Sigmoid colon (tissue), 4 donors: Measurements from ENCODE around the gene TNFRSF13B.

ENCODE experiments used
- EP300 ChIP-seq, 4 donors: sonication (generic); formaldehyde crosslinking; IDR thresholded peaks; one replicate each; pipeline ENCODE4 v1.6.1; 2017; ENCODE audit warnings: antibody characterized with exemption in 4 of 4
- POLR2A ChIP-seq, 2 donors: fragments of 450-650 bp; IDR thresholded peaks; one replicate each; pipeline ENCODE4 v1.6.1; 2016; ENCODE audit warnings: antibody characterized with exemption in 2 of 2, mild to moderate bottlenecking in 2 of 2, moderate library complexity in 2 of 2
- POLR2AphosphoS5 ChIP-seq, 4 donors: sonication (generic); formaldehyde crosslinking; IDR thresholded peaks; one replicate each; pipeline ENCODE4 v1.6.1; 2017; ENCODE audit warnings: antibody characterized with exemption in 4 of 4
- TF ChIP-seq, protein P1 (sequence below), 4 experiments: fragments of 450-650 bp in 3 of 4; fragments of 200-600 bp in 1 of 4; IDR thresholded peaks; one replicate each; pipeline ENCODE4 v1.5.1; 2016 to 2019; ENCODE audit warnings: antibody characterized with exemption in 4 of 4, mild to moderate bottlenecking in 3 of 4, moderate library complexity in 2 of 4

DNA sequence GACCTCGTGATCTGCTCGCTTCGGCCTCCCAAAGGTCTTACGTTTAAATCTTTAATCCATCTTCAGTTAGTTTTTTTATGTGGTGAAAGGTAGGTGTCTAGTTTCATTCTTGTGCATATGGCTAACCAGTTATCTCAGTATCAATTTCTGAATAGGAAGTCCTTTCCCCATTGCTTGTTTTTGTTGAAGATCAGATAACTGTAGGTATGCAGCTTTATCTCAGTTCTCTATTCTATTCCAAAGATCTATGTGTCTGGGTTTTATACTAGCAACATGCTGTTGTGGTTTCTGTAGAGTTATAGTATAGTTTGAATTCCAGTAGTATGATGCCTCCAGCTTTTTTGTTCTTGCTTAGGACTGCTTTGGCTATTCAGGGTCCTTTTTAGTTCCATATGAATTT is 65.2 kb downstream of the TNFRSF13B start:
- TF ChIP-seq, protein P1, sequence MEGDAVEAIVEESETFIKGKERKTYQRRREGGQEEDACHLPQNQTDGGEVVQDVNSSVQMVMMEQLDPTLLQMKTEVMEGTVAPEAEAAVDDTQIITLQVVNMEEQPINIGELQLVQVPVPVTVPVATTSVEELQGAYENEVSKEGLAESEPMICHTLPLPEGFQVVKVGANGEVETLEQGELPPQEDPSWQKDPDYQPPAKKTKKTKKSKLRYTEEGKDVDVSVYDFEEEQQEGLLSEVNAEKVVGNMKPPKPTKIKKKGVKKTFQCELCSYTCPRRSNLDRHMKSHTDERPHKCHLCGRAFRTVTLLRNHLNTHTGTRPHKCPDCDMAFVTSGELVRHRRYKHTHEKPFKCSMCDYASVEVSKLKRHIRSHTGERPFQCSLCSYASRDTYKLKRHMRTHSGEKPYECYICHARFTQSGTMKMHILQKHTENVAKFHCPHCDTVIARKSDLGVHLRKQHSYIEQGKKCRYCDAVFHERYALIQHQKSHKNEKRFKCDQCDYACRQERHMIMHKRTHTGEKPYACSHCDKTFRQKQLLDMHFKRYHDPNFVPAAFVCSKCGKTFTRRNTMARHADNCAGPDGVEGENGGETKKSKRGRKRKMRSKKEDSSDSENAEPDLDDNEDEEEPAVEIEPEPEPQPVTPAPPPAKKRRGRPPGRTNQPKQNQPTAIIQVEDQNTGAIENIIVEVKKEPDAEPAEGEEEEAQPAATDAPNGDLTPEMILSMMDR (IDR thresholded peaks at IDR 0.05) = no peak
- TF ChIP-seq POLR2A (IDR thresholded peaks at IDR 0.05) (no peak), POLR2AphosphoS5 (IDR thresholded peaks at IDR 0.05) (no peak), EP300 (IDR thresholded peaks at IDR 0.05) (no peak)
